Measurements from ENCODE around the gene APLP1. TPM values are rescaled to one million over a fixed set of nuclear protein-coding genes. Genes with fewer than 3 reads are reported as not detected.

APLP1 gene
- total RNA-seq, 1 donor from 2014 or later, result 0.26 TPM

GRCh38 chr19:35913589-35913988 lies 45.2 kb downstream of the APLP1 start:
- TF ChIP-seq CTCF (IDR thresholded peaks at IDR 0.05; ENCODE audit: insufficient read depth, low read length, severe bottlenecking), result no peak
- DNase-seq (ENCODE audit: low read depth), result peak; percentile 69
- Histone ChIP-seq H3K36me3 (ENCODE audit: control insufficient read depth, insufficient read depth, low read length) (no peaks in the 10 kb centered on the region), H3K4me3 (ENCODE audit: low read depth, low read length) (no peak overlapping the region), H3K27me3 (ENCODE audit: control insufficient read depth, insufficient read depth, low read length) (no peaks in the 10 kb centered on the region)
- no peak for FAIRE-seq

- Histone ChIP-seq H3K27me3 (ENCODE audit: control insufficient read depth, insufficient read depth, low read length) (no peaks in the 10 kb centered on the region), H3K4me3 (ENCODE audit: low read depth, low read length) (no peak overlapping the region), H3K36me3 (ENCODE audit: control insufficient read depth, insufficient read depth, low read length) (no peaks in the 10 kb centered on the region)
- TF ChIP-seq CTCF (IDR thresholded peaks at IDR 0.05; ENCODE audit: insufficient read depth, low read length, severe bottlenecking), result no peak
- no peak for DNase-seq (ENCODE audit: low read depth)
- FAIRE-seq, result no peak
Measured at GRCh38 chr19:35915443-35915842, 47.1 kb downstream of the APLP1 start.

GRCh38 chr19:35919306-35919705 lies 50.9 kb downstream of the APLP1 start:
- TF ChIP-seq CTCF (IDR thresholded peaks at IDR 0.05; ENCODE audit: insufficient read depth, low read length, severe bottlenecking), result no peak
- no peaks in the 10 kb centered on the region for H3K36me3 ChIP-seq (ENCODE audit: control insufficient read depth, insufficient read depth, low read length)
- FAIRE-seq (no peak), DNase-seq (ENCODE audit: low read depth) (no peak)
- H3K27me3 ChIP-seq (ENCODE audit: control insufficient read depth, insufficient read depth, low read length), result no peaks in the 10 kb centered on the region
- no peak overlapping the region for H3K4me3 ChIP-seq (ENCODE audit: low read depth, low read length)

- FAIRE-seq, result no peak
- no peaks in the 10 kb centered on the region for H3K27me3 ChIP-seq (ENCODE audit: control insufficient read depth, insufficient read depth, low read length)
- no peaks in the 10 kb centered on the region for H3K36me3 ChIP-seq (ENCODE audit: control insufficient read depth, insufficient read depth, low read length)
- no peak for DNase-seq (ENCODE audit: low read depth)
- no peak for TF ChIP-seq CTCF (IDR thresholded peaks at IDR 0.05; ENCODE audit: insufficient read depth, low read length, severe bottlenecking)
- H3K4me3 ChIP-seq (ENCODE audit: low read depth, low read length), result no peak overlapping the region
Measured at GRCh38 chr19:35921012-35921411, 52.6 kb downstream of the APLP1 start.

GRCh38 chr19:35925501-35925900 lies 57.1 kb downstream of the APLP1 start:
- H3K4me3 ChIP-seq (ENCODE audit: low read depth, low read length), result no peak overlapping the region
- no peak for DNase-seq (ENCODE audit: low read depth)
- H3K36me3 ChIP-seq (ENCODE audit: control insufficient read depth, insufficient read depth, low read length), result no peaks in the 10 kb centered on the region
- no peak for TF ChIP-seq CTCF (IDR thresholded peaks at IDR 0.05; ENCODE audit: insufficient read depth, low read length, severe bottlenecking)
- FAIRE-seq, result no peak
- peaks cover 1% of the 10 kb centered on the region for H3K27me3 ChIP-seq (ENCODE audit: control insufficient read depth, insufficient read depth, low read length)

GRCh38 chr19:35928507-35928906 lies 60.1 kb downstream of the APLP1 start:
- peaks cover 1% of the 10 kb centered on the region for H3K27me3 ChIP-seq (ENCODE audit: control insufficient read depth, insufficient read depth, low read length)
- FAIRE-seq, result no peak
- DNase-seq (ENCODE audit: low read depth), result no peak
- no peak for TF ChIP-seq CTCF (IDR thresholded peaks at IDR 0.05; ENCODE audit: insufficient read depth, low read length, severe bottlenecking)
- H3K4me3 ChIP-seq (ENCODE audit: low read depth, low read length), result no peak overlapping the region
- no peaks in the 10 kb centered on the region for H3K36me3 ChIP-seq (ENCODE audit: control insufficient read depth, insufficient read depth, low read length)

Data from bronchial epithelial cell (primary cell).